Activated T-helper 17 cell treated with anti-CD3 and anti-CD28 coated beads, Interleukin-2, amount 50 U/mL, for 72 hours (primary cell): ENCODE data around the gene MEGF11. TPM values are rescaled to one million over a fixed set of nuclear protein-coding genes. Genes with fewer than 3 reads are reported as not detected.
A peak's percentile ranks its signal among the peaks of the same experiment; 100 is the strongest.

ENCODE experiments used
- ATAC-seq: fragments of 150-1000 bp; cut with Tn5 transposase; replicated peaks from 2 replicates; pipeline ENCODE4 v1.10.0; 2021; ENCODE audit warnings: mild to moderate bottlenecking, moderate library complexity
- H3K27ac Mint-ChIP-seq: one replicate; pipeline ENCODE4 v1.8.0; 2022; ENCODE audit warnings: mixed read lengths
- H3K27me3 Mint-ChIP-seq: one replicate; pipeline ENCODE4 v1.8.0; 2022; ENCODE audit warnings: mixed read lengths
- H3K36me3 Mint-ChIP-seq: one replicate; pipeline ENCODE4 v1.8.0; 2022; ENCODE audit warnings: low read depth, mild to moderate bottlenecking, mixed read lengths
- H3K4me1 Mint-ChIP-seq: one replicate; pipeline ENCODE4 v1.8.0; 2022; ENCODE audit warnings: mixed read lengths
- H3K4me3 Mint-ChIP-seq: one replicate; pipeline ENCODE4 v1.8.0; 2022; ENCODE audit warnings: mild to moderate bottlenecking, mixed read lengths
- H3K9me3 Mint-ChIP-seq: one replicate; pipeline ENCODE4 v1.8.0; 2022; ENCODE audit warnings: mixed read lengths
- total RNA-seq, 2 donors: library from RNA; stranded (reverse); gene quantifications; one replicate each; pipeline ENCODE4 v1.2.3, GENCODE V29; 2022

MEGF11 gene
- total RNA-seq, 2 donors from 2014 or later, result not detected

DNA sequence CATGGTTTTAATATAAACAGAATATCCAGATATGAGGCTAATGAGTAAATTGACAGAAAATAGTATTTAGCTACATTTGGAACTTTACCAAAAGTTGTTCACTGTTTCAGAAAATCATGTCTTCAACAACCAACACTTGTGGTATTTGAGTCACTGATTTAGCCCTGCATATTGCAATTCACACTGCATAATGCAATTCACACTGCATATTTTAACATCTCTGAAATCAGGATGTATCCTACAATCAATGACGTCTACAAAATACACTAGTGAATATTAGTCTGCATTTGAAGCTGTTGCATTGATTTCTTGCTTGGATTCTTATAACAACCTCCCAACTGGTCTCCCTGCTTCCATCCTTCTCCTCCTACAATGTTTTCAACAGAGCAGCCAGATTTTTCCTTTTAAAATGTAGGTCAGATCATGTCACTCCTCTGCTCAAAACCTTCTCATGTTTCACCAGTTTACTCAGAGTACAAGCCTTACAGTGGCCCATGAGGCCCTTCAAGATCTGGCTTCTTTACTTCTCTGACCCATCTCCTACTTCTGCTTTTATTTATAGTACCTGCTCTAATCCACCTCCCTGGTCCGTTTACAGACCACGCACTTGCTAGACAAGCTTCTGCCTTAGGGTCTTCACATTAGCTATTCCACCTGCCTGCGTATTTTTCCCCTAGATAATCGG, 395.7 kb downstream of the MEGF11 start:
- no peaks in the 10 kb centered on the region for H3K36me3 Mint-ChIP-seq
- H3K4me1 Mint-ChIP-seq, result peaks cover 5% of the 10 kb centered on the region
- peak; percentile 50 for ATAC-seq
- no peaks in the 10 kb centered on the region for H3K9me3 Mint-ChIP-seq
- H3K27me3 Mint-ChIP-seq, result no peaks in the 10 kb centered on the region
- H3K27ac Mint-ChIP-seq, result peak overlapping the region; percentile 23
- no peak overlapping the region for H3K4me3 Mint-ChIP-seq

DNA sequence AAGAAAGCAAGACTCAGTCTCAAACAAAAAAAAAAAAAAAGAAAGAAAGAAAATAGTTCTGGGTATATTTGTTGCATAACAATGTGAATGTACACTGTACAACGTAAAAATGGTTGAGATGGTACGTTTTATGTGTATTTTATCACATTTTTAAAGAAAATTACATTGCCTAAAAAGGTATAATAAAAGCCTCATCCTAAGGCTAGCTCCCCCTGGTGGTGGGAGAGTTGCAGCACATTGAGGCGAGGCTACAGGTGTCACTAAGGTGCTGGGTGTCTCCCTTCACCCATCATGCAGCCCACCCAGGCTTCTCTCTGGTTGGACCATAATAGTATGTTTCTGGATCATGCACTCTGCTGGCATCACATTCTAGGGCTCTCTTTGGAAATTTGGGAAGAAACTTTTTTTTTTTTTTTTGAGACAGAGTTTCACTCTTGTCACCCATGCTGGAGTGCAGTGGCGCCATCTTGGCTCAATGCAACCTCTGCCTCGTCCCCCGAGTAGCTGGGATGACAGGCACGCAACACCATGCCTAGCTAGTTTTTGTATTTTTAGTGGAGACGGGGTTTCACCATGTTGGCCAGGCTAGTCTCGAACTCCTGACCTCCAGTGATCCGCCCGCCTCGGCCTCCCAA, 396.6 kb downstream of the MEGF11 start:
- Mint-ChIP-seq H3K9me3 (no peaks in the 10 kb centered on the region), H3K27ac (no peak overlapping the region), H3K27me3 (no peaks in the 10 kb centered on the region), H3K4me1 (peaks cover 5% of the 10 kb centered on the region), H3K4me3 (no peak overlapping the region), H3K36me3 (no peaks in the 10 kb centered on the region)
- peak; percentile 70 for ATAC-seq

GRCh38 chr15:65851981-65852380, 401.6 kb downstream of the MEGF11 start:
- no peak overlapping the region for H3K4me3 Mint-ChIP-seq
- ATAC-seq, result no peak
- no peaks in the 10 kb centered on the region for H3K4me1 Mint-ChIP-seq
- H3K27me3 Mint-ChIP-seq, result peaks cover 5% of the 10 kb centered on the region
- no peak overlapping the region for H3K27ac Mint-ChIP-seq
- H3K36me3 Mint-ChIP-seq, result no peaks in the 10 kb centered on the region
- H3K9me3 Mint-ChIP-seq, result no peaks in the 10 kb centered on the region

- no peaks in the 10 kb centered on the region for H3K36me3 Mint-ChIP-seq
- H3K27me3 Mint-ChIP-seq, result peaks cover 5% of the 10 kb centered on the region
- no peak overlapping the region for H3K4me3 Mint-ChIP-seq
- no peak for ATAC-seq
- no peaks in the 10 kb centered on the region for H3K9me3 Mint-ChIP-seq
- no peaks in the 10 kb centered on the region for H3K4me1 Mint-ChIP-seq
- H3K27ac Mint-ChIP-seq, result no peak overlapping the region
Measured at GRCh38 chr15:65847989-65848388, 405.6 kb downstream of the MEGF11 start.

DNA sequence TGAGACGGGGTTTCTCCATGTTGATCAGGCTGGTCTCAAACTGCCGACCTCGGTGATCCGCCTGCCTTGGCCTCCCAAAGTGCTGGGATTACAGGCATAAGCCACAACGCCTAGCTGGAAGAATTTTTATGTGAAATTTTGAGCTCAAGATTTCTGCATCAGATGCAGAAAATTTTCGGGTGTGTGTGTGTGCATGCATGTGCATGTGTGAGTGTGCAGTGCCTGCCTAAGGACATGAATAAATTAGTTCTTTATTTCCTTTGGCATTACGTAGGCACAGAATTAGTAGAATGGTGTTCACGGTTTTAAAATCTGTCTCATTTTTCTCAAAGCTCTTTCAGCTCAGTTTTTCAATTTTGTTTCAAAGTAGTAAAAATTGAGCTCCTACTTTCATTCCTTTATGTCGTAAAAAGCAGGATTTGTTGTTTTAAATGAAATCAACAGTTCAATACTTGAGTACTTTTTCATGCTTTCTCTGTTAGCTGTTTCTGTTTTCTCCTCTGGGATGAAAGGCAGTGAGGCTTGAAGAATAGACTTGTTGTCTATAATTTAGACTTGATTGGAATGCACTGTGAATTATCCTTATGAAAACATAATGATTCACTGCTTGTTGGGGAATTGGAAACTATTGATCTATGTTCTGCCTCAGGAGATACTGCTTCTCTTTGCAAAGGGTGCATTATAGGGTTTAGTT, 407.6 kb downstream of the MEGF11 start:
- H3K27me3 Mint-ChIP-seq, result peaks cover 5% of the 10 kb centered on the region
- H3K4me3 Mint-ChIP-seq, result no peak overlapping the region
- H3K27ac Mint-ChIP-seq, result no peak overlapping the region
- H3K9me3 Mint-ChIP-seq, result no peaks in the 10 kb centered on the region
- H3K36me3 Mint-ChIP-seq, result no peaks in the 10 kb centered on the region
- ATAC-seq, result no peak
- H3K4me1 Mint-ChIP-seq, result no peaks in the 10 kb centered on the region

Other genes with a start within 250 kb of the MEGF11 start
- 10 to 100 TPM; 14.6 to 34.4 TPM for gene DIS3L, start 39.8 kb upstream of the MEGF11 start, total RNA-seq
- 10 to 100 TPM; 27.1 to 37.9 TPM for gene TIPIN, start 102.9 kb upstream of the MEGF11 start, total RNA-seq
- 100 to 1,000 TPM; 107 to 143 TPM for gene MAP2K1, start 133.2 kb upstream of the MEGF11 start, total RNA-seq
- 10 to 100 TPM; 13.2 to 22.7 TPM for gene SNAPC5, start 244.0 kb upstream of the MEGF11 start, total RNA-seq